H9 (cell line): ENCODE data around the gene CISD3. TPM values are rescaled to one million over a fixed set of nuclear protein-coding genes. Genes with fewer than 3 reads are reported as not detected.

Experiments
- DNase-seq: peaks from one replicate; pipeline ENCODE4 v3.0.0-alpha.2; 2017
- H2AFZ ChIP-seq: one replicate; pipeline ENCODE4 v1.6.1; 2013; ENCODE audit warnings: mild to moderate bottlenecking, low read length, control low read depth, moderate library complexity
- H2AK5ac ChIP-seq: 2 replicates; pipeline ENCODE4 v1.6.1; 2013; ENCODE audit warnings: low read length, control low read depth, mixed read lengths; ENCODE audit not compliant: insufficient read length
- H2BK120ac ChIP-seq: one replicate; pipeline ENCODE4 v1.6.1; 2013; ENCODE audit warnings: low read depth, mild to moderate bottlenecking, low read length, control low read depth, inconsistent platforms; ENCODE audit not compliant: poor library complexity, severe bottlenecking
- H2BK12ac ChIP-seq: 2 replicates; pipeline ENCODE4 v1.6.1; 2013; ENCODE audit warnings: low read length, control low read depth, mixed read lengths, low read depth; ENCODE audit not compliant: insufficient read length
- H2BK15ac ChIP-seq: 2 replicates; pipeline ENCODE4 v1.6.1; 2013; ENCODE audit warnings: low read depth, low read length, control low read depth
- H2BK20ac ChIP-seq: one replicate; pipeline ENCODE4 v1.6.1; 2013; ENCODE audit warnings: low read depth, mild to moderate bottlenecking, low read length, control low read depth, inconsistent platforms; ENCODE audit not compliant: poor library complexity, severe bottlenecking
- H2BK5ac ChIP-seq: 2 replicates; pipeline ENCODE4 v1.6.1; 2013; ENCODE audit warnings: low read length, control low read depth, mixed read lengths; ENCODE audit not compliant: insufficient read length
- H3K14ac ChIP-seq: 2 replicates; pipeline ENCODE4 v1.6.1; 2013; ENCODE audit warnings: low read length, control low read depth; ENCODE audit not compliant: insufficient read depth
- H3K18ac ChIP-seq: 2 replicates; pipeline ENCODE4 v1.6.1; 2013; ENCODE audit warnings: low read depth, mild to moderate bottlenecking, mixed read lengths, low read length, control low read depth; ENCODE audit not compliant: insufficient read length
- H3K23ac ChIP-seq: 2 replicates; pipeline ENCODE4 v1.6.1; 2013; ENCODE audit warnings: low read length, control low read depth, mixed read lengths, low read depth; ENCODE audit not compliant: insufficient read length
- H3K23me2 ChIP-seq: 2 replicates; pipeline ENCODE4 v1.6.1; 2013; ENCODE audit warnings: low read depth, mild to moderate bottlenecking, mixed read lengths, low read length, control low read depth; ENCODE audit not compliant: insufficient read length, poor library complexity, severe bottlenecking
- H3K27ac ChIP-seq: 2 replicates; pipeline ENCODE4 v1.5.1; 2013; ENCODE audit warnings: low read length, control low read depth, mixed read lengths, low read depth; ENCODE audit not compliant: insufficient read length
- H3K27me3 ChIP-seq: 2 replicates; pipeline ENCODE4 v1.6.1; 2013; ENCODE audit warnings: low read length, control low read depth, inconsistent platforms; ENCODE audit not compliant: insufficient read depth
- H3K4ac ChIP-seq: 2 replicates; pipeline ENCODE4 v1.6.1; 2013; ENCODE audit warnings: low read depth, mild to moderate bottlenecking, control low read depth, inconsistent platforms, low read length, moderate library complexity
- H3K4me1 ChIP-seq: 2 replicates; pipeline ENCODE4 v1.6.1; 2013; ENCODE audit warnings: low read length, control low read depth, inconsistent platforms; ENCODE audit not compliant: insufficient read depth
- H3K4me2 ChIP-seq: 2 replicates; pipeline ENCODE4 v1.6.1; 2013; ENCODE audit warnings: low read length, control low read depth, mixed read lengths; ENCODE audit not compliant: insufficient read length, insufficient read depth
- H3K56ac ChIP-seq: 2 replicates; pipeline ENCODE4 v1.6.1; 2013; ENCODE audit warnings: low read depth, mild to moderate bottlenecking, mixed read lengths, low read length, control low read depth; ENCODE audit not compliant: insufficient read length
- H3K79me1 ChIP-seq: 2 replicates; pipeline ENCODE4 v1.6.1; 2013; ENCODE audit warnings: low read depth, mild to moderate bottlenecking, moderate library complexity, low read length, control low read depth, inconsistent platforms; ENCODE audit not compliant: insufficient read depth, poor library complexity, severe bottlenecking
- H3K79me2 ChIP-seq: 2 replicates; pipeline ENCODE4 v1.6.1; 2013; ENCODE audit warnings: low read length, control low read depth, inconsistent platforms; ENCODE audit not compliant: insufficient read depth
- H3K9ac ChIP-seq: 2 replicates; pipeline ENCODE4 v1.6.1; 2013; ENCODE audit warnings: low read length, control low read depth, mixed read lengths; ENCODE audit not compliant: insufficient read length; ENCODE audit errors: extremely low read depth
- H3K9me3 ChIP-seq: one replicate; pipeline ENCODE4 v1.6.1; 2013; ENCODE audit warnings: low read depth, low read length, inconsistent platforms; ENCODE audit not compliant: control insufficient read depth
- H3T11ph ChIP-seq: one replicate; pipeline ENCODE4 v1.6.1; 2013; ENCODE audit warnings: mild to moderate bottlenecking, low read length, control low read depth, inconsistent platforms
- H4K20me1 ChIP-seq: one replicate; pipeline ENCODE4 v1.6.1; 2013; ENCODE audit not compliant: control insufficient read depth, insufficient read length, insufficient read depth
- H4K5ac ChIP-seq: 2 replicates; pipeline ENCODE4 v1.6.1; 2013; ENCODE audit warnings: low read depth, mild to moderate bottlenecking, mixed read lengths, low read length, control low read depth; ENCODE audit not compliant: insufficient read length
- H4K8ac ChIP-seq: replicated peaks from 2 replicates; pipeline ENCODE4 v1.6.1; 2013; ENCODE audit warnings: low read length, control low read depth, mixed read lengths, low read depth; ENCODE audit not compliant: insufficient read length
- H4K91ac ChIP-seq: 2 replicates; pipeline ENCODE4 v1.6.1; 2013; ENCODE audit warnings: low read depth, mild to moderate bottlenecking, moderate library complexity, mixed read lengths, low read length, control low read depth; ENCODE audit not compliant: insufficient read length
- H3K27ac Mint-ChIP-seq, 3 experiments: 2 replicates in 2 of 3; 3 replicates in 1 of 3; pipeline ENCODE4 v1.8.0; 2020 to 2021; ENCODE audit warnings: mixed read lengths in 3 of 3, mild to moderate bottlenecking in 1 of 3, moderate library complexity in 1 of 3
- H3K27me3 Mint-ChIP-seq: 2 replicates; pipeline ENCODE4 v1.8.0; 2021; ENCODE audit warnings: low read depth, mild to moderate bottlenecking, moderate library complexity, mixed read lengths
- H3K36me3 Mint-ChIP-seq, 3 experiments: 2 replicates in 2 of 3; 3 replicates in 1 of 3; pipeline ENCODE4 v1.8.0; 2020 to 2021; ENCODE audit warnings: low read depth in 3 of 3, mixed read lengths in 3 of 3; ENCODE audit not compliant: insufficient read depth in 1 of 3
- H3K4me1 Mint-ChIP-seq, 2 experiments: 2 replicates each; pipeline ENCODE4 v1.8.0; 2020; ENCODE audit warnings: mixed read lengths in 2 of 2
- H3K4me3 Mint-ChIP-seq, 2 experiments: 2 replicates in 1 of 2; 3 replicates in 1 of 2; pipeline ENCODE4 v1.8.0; 2020 to 2021; ENCODE audit warnings: mild to moderate bottlenecking in 2 of 2, mixed read lengths in 2 of 2, moderate library complexity in 1 of 2
- H3K9me3 Mint-ChIP-seq, 2 experiments: 2 replicates in 1 of 2; 3 replicates in 1 of 2; pipeline ENCODE4 v1.8.0; 2020; ENCODE audit warnings: mild to moderate bottlenecking in 2 of 2, mixed read lengths in 2 of 2, moderate library complexity in 1 of 2
- WGBS: extraction: QIAGEN DNeasy Blood & Tissue Kit; methylation state at CpG from one replicate; pipeline ENCODE4 v1.1.7; 2013; ENCODE audit warnings: missing lambda C conversion rate, low lambda C conversion rate, mixed read lengths; ENCODE audit not compliant: insufficient read length; ENCODE audit errors: extremely low coverage; 5-methylcytosine and 5-hydroxymethylcytosine counted together
- total RNA-seq: library from RNA; stranded (reverse); gene quantifications from 2 replicates; pipeline ENCODE4 v1.2.1, GENCODE V29; 2021
- TF ChIP-seq, protein P1 (sequence below): fragments of 200-600 bp; sonication (generic); conservative IDR thresholded peaks from 3 replicates; pipeline ENCODE4 v1.8.0; 2021; ENCODE audit warnings: antibody characterized with exemption, mild to moderate bottlenecking

The CISD3 gene
- total RNA-seq, 1 experiment from 2014 or later, result 10.7 TPM

GRCh38 chr17:38728290-38728831 lies 1.8 kb upstream of the CISD3 start:
- Histone ChIP-seq H3K56ac (no peak overlapping the region), H3K27ac (no peak overlapping the region), H2BK120ac (no peak overlapping the region), H3K79me1 (no peaks in the 10 kb centered on the region), H3K4me2 (no peak overlapping the region), H3K23me2 (peaks cover 5% of the 10 kb centered on the region), H3K23ac (no peak overlapping the region), H4K91ac (no peak overlapping the region), H3K9ac (no peak overlapping the region), H2BK15ac (no peak overlapping the region), H3K4ac (no peak overlapping the region), H4K20me1 (no peaks in the 10 kb centered on the region), H3K18ac (no peak overlapping the region), H2AK5ac (no peak overlapping the region), H2BK20ac (no peak overlapping the region), H3K79me2 (no peaks in the 10 kb centered on the region), H3K27me3 (peaks cover 5% of the 10 kb centered on the region; the same call in 1 of the 2 replicates), H4K8ac (no peak overlapping the region), H3K4me1 (peaks cover 2% of the 10 kb centered on the region; the same call in 1 of the 2 replicates), H4K5ac (no peak overlapping the region), H3K9me3 (no peaks in the 10 kb centered on the region), H3T11ph (no peak overlapping the region), H3K14ac (no peak overlapping the region), H2BK5ac (no peak overlapping the region), H2BK12ac (no peak overlapping the region), H2AFZ (no peak overlapping the region)
- Mint-ChIP-seq H3K4me3 (no peak overlapping the region), H3K27me3 (peaks cover 34% of the 10 kb centered on the region), H3K36me3 (peaks cover 0 to 11% (median 9%) of the 10 kb centered on the region in 3 experiments; a peak in 4 of 7 replicates), H3K9me3 (no peaks in the 10 kb centered on the region), H3K4me1 (peaks cover 16 to 30% of the 10 kb centered on the region in 2 experiments), H3K27ac (no peak overlapping the region)
- no peak for DNase-seq
- no CpG with 5 or more reads among the region's 8 CpGs for WGBS
- TF ChIP-seq, protein P1, sequence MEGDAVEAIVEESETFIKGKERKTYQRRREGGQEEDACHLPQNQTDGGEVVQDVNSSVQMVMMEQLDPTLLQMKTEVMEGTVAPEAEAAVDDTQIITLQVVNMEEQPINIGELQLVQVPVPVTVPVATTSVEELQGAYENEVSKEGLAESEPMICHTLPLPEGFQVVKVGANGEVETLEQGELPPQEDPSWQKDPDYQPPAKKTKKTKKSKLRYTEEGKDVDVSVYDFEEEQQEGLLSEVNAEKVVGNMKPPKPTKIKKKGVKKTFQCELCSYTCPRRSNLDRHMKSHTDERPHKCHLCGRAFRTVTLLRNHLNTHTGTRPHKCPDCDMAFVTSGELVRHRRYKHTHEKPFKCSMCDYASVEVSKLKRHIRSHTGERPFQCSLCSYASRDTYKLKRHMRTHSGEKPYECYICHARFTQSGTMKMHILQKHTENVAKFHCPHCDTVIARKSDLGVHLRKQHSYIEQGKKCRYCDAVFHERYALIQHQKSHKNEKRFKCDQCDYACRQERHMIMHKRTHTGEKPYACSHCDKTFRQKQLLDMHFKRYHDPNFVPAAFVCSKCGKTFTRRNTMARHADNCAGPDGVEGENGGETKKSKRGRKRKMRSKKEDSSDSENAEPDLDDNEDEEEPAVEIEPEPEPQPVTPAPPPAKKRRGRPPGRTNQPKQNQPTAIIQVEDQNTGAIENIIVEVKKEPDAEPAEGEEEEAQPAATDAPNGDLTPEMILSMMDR, result no peak
